Measurements from ENCODE around the gene PABPN1L. TPM values are rescaled to one million over a fixed set of nuclear protein-coding genes. Genes with fewer than 3 reads are reported as not detected.

Gene PABPN1L
- total and polyA plus RNA-seq, 12 donors, result 0.22 to 3.3 (median 0.62) TPM; not detected in 4

GRCh38 chr16:88821168-88821850, 45.2 kb downstream of the PABPN1L start:
- DNase-seq, result peak in 3 of 7 donors; percentile 51 to 76 (median 57)
- intact Hi-C loops (cut with DNase I), result no loop called here
- TF ChIP-seq CTCF (IDR thresholded peaks at IDR 0.05) (no peak), POLR2A (IDR thresholded peaks at IDR 0.05) (no peak)
- peaks cover 0 to 11% of the 10 kb centered on the region in 2 donors for H3K36me3 ChIP-seq (replicated peaks in 1 of 2)
- peak overlapping the region in 3 of 5 donors; percentile 46 to 57 (median 54) for H3K27ac ChIP-seq
- H3K4me1 ChIP-seq (replicated peaks in 1 of 2), result peaks cover 12 to 13% of the 10 kb centered on the region in 2 donors
- no peak overlapping the region for H3K4me3 ChIP-seq
- 73 to 83% (median 74%) methylated on average over 8 to 22 of the region's 22 CpGs for WGBS, 4 donors
- no peaks in the 10 kb centered on the region for H3K27me3 ChIP-seq
- no peaks in the 10 kb centered on the region for H3K9me3 ChIP-seq (replicated peaks in 1 of 3)

- TF ChIP-seq POLR2A (IDR thresholded peaks at IDR 0.05) (no peak), CTCF (IDR thresholded peaks at IDR 0.05) (no peak)
- Histone ChIP-seq H3K27ac (peak overlapping the region in 3 of 5 donors; percentile 46 to 57 (median 54)), H3K9me3 (replicated peaks in 1 of 3) (no peaks in the 10 kb centered on the region), H3K36me3 (replicated peaks in 1 of 2) (peaks cover 0 to 11% of the 10 kb centered on the region in 2 donors), H3K4me3 (no peak overlapping the region), H3K4me1 (replicated peaks in 1 of 2) (peaks cover 12 to 13% of the 10 kb centered on the region in 2 donors), H3K27me3 (no peaks in the 10 kb centered on the region)
- peak in 1 of 7 donors; percentile 52 for DNase-seq
- WGBS, 4 donors, result 68 to 79% (median 77%) methylated on average over 5 to 20 of the region's 20 CpGs
- intact Hi-C loops (cut with DNase I), result no loop called here
Observed at GRCh38 chr16:88820385-88821025, 46.0 kb downstream of the PABPN1L start.

GRCh38 chr16:88819126-88819525, 47.3 kb downstream of the PABPN1L start:
- no peak overlapping the region for H3K4me3 ChIP-seq
- H3K27ac ChIP-seq, result peak overlapping the region in 3 of 5 donors; percentile 16 to 38 (median 34)
- H3K9me3 ChIP-seq (replicated peaks in 1 of 3), result no peaks in the 10 kb centered on the region
- 41 to 73% (median 68%) methylated on average over 5 to 16 of the region's 16 CpGs for WGBS, 4 donors
- H3K4me1 ChIP-seq (replicated peaks in 1 of 2), result peaks cover 12 to 13% of the 10 kb centered on the region in 2 donors
- TF ChIP-seq POLR2A (IDR thresholded peaks at IDR 0.05) (no peak), CTCF (IDR thresholded peaks at IDR 0.05) (no peak)
- intact Hi-C loops (cut with DNase I), result loop anchor here (5.0 kb wide), 3 partner anchors 38 to 348 kb away; partner anchors contain the start of genes GALNS (in 1 of the 2) and TRAPPC2L (in 1 of the 2)
- H3K36me3 ChIP-seq (replicated peaks in 1 of 2), result peaks cover 0 to 11% of the 10 kb centered on the region in 2 donors
- no peaks in the 10 kb centered on the region for H3K27me3 ChIP-seq
- DNase-seq, result no peak

- Histone ChIP-seq H3K9me3 (replicated peaks in 1 of 3) (no peaks in the 10 kb centered on the region), H3K27me3 (no peaks in the 10 kb centered on the region), H3K4me3 (no peak overlapping the region), H3K36me3 (replicated peaks in 1 of 2) (peaks cover 0 to 11% of the 10 kb centered on the region in 2 donors), H3K4me1 (replicated peaks in 1 of 2) (peaks cover 12 to 13% of the 10 kb centered on the region in 2 donors), H3K27ac (no peak overlapping the region)
- TF ChIP-seq POLR2A (IDR thresholded peaks at IDR 0.05) (no peak), CTCF (IDR thresholded peaks at IDR 0.05) (no peak)
- WGBS, 4 donors, result 91 to 94% (median 94%) methylated on average over 18 of the region's 18 CpGs
- intact Hi-C loops (cut with DNase I), result loop anchor here (5.0 kb wide), 3 partner anchors 39 to 349 kb away; partner anchors contain the start of genes GALNS (in 1 of the 2) and TRAPPC2L (in 1 of the 2)
- no peak for DNase-seq
Observed at GRCh38 chr16:88818575-88818874, 47.9 kb downstream of the PABPN1L start.

Data from adrenal gland (tissue), 12 donors.